Fibroblast of mammary gland (primary cell): ENCODE results near the gene TOMM6.
A peak's percentile ranks its signal among the peaks of the same experiment; 100 is the strongest.
"Not testable (repeated sequence)": the region's sequence is repeated elsewhere in the genome, so short reads cannot be mapped to it uniquely, and the experiment has no call there.

Experiments used
- DNase-seq: peaks from one replicate; pipeline ENCODE4 v3.0.0-alpha.2; 2010; ENCODE audit warnings: low read depth
- H3K4me3 ChIP-seq: 2 replicates; pipeline ENCODE4 v1.5.1; 2011; ENCODE audit warnings: low read depth, mild to moderate bottlenecking, low read length, moderate library complexity; ENCODE audit not compliant: control insufficient read depth
- CTCF ChIP-seq: conservative IDR thresholded peaks from 2 replicates; pipeline ENCODE4 v1.5.1; 2011; ENCODE audit warnings: low read depth, low read length, inconsistent platforms; ENCODE audit not compliant: control insufficient read depth, insufficient read depth

TOMM6 gene

GRCh38 chr6:41791984-41792383, 4.5 kb downstream of the TOMM6 start:
- no peak overlapping the region for H3K4me3 ChIP-seq
- no peak for DNase-seq
- no peak for TF ChIP-seq CTCF

DNA sequence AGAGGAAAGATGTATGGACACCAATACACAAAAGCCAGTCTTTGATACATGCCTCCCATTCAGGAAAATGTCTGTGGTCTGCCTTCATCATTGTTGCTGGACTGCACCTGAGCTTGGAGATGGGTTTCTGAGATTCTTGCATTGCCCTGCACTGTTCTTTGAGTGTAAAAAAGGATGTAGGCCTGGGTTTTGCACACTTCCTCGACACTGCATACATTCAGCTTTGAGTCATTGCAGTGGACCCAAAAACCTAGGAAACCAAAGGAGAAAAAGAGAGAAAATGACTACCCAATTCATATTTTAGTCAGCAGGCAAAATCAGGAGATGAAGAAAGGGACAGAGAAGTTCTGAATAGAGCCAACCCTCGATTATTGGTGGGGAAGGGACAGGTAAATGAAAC, 9.0 kb downstream of the TOMM6 start:
- DNase-seq: no peak
- H3K4me3 ChIP-seq: no peak overlapping the region
- TF ChIP-seq CTCF: no peak

DNA sequence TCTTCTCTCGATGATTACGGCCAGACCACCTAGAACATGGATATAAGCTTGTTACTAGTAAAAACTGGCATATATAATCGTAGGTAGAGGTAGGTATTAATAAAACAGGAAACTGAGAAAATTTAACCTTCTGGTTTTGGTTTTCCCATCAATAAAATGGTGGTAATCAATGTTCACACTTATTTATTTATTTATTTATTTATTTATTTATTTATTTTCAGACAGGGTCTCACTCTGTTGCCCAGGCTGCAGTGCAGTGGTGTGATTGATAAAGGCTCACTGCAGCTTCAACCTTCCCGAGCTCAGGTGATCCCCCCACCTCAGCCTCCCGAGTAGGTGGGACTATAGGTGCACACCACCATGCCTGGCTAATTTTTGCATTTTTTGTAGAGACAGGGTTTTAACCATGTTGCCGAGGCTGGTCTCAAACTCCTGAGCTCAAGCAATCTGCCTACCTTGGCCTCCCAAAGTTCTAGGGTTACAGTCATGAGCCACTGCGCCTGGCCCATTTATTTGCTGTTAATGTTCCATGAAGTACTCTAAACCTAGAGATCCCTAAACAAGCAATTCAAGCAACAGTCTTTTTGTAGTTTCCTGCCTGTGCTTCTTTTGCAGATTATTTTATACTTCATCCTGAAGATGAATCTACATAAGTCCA, 11.5 kb downstream of the TOMM6 start:
- DNase-seq: no peak

DNA sequence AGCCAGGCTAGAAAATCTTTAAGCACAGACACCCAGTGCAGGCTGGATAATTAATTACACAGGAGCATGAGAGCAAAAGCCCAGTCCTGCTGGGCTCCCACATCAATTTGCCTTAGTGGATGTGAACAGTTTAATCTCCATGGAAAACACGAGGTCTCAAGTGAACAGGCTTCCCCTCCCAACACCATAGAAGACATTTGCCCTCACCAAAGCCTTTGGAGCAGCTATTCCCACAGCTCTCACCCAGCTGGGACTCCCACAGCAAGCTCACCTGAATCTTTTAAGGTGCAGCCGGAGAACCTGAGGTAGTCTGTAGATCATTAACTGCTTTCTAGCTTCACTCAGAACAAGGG, 12.0 kb downstream of the TOMM6 start:
- no peak for TF ChIP-seq CTCF
- H3K4me3 ChIP-seq: no peak overlapping the region
- DNase-seq: no peak

More for the DNA sequence above, 11.5 kb downstream of the TOMM6 start:
- H3K4me3 ChIP-seq: no peak overlapping the region
- TF ChIP-seq CTCF: no peak

DNA sequence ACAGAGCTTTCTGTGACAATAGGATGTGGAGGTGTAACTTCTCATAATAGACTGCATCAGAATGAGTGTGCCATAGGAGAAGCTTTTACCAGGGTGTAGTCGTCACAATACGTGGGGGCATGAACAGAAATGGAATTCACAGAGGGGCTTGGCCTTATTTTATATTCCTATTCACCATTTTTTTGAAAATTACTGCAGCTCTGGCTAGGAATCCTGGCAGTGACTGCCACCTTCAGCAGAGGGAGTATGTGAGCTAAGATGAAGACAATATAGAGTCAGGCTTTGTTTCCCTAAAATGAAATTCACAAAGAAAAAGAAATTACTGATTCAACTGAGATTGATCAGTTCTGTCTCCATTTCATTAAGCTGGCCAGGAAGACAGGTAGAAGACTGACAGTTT, 13.9 kb downstream of the TOMM6 start:
- no peak overlapping the region for H3K4me3 ChIP-seq
- TF ChIP-seq CTCF: peak; percentile 61

DNA sequence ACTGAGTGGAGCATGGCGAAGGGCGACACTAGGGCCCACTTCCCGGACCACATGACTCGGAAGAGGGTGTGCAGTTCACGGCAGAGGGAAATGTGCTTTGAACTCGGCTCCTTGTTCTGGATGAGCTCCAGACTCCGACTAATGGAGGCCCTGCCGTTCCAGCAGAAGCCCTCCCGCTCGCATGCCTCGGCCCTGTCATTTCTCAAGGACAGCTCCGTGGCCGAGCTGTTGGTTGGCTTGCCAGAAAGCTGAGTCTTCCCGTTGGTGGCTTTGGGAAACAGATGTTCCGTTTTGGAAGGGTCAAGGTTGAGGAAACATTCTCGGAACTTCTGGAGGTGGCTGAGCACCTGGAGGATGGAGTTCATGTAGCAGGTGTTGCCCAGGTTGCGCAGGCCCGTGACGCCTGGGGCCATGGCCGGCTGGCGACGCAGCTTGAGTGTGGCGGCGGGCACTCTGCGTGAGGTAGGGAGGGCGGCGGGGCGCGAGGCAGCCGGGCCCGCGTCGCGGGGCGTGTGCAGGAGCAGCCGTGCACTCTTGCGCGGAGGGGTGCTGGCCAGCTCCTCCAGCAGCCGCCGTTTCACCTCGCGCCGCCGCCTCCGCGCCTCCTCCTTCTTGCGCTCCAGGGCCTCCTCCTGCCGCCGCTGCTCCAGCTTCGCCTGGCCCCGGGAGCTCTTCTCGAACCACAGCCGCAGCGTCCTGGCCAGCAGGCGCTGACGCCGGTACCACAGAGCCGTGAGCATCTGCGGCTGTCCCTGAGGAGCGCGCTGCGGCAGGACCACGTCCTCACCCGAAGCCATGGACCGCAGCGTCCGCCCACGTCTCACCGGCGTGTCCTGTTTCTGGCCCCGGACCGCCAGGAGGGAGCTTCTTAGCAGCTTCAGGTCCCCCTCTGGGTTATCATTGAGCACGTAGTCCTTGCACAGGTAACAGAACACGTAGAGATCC, 18.6 kb downstream of the TOMM6 start:
- TF ChIP-seq CTCF: no peak
- H3K4me3 ChIP-seq: no peak overlapping the region
- DNase-seq: no peak

More for the DNA sequence above, 13.9 kb downstream of the TOMM6 start:
- peak; percentile 28 for DNase-seq

DNA sequence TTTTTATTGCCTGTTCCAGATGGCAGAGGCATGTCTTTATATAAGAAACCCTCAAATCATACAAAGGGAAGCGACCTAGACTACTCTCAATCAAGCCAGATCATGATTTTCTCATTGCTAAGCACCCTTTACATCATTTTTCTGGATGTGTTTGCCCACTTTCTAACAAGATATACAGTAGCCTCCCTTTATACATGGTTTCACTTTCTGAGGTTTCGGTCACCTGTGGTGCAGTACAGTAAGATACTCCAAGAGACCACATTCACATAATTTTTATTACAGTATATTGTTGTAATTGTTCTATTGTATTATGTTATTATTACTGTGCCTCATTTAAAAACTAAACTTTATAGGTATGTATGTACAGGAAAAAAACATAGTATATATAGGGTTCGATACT, 23.6 kb downstream of the TOMM6 start:
- no peak for TF ChIP-seq CTCF
- H3K4me3 ChIP-seq: no peak overlapping the region
- DNase-seq: no peak

DNA sequence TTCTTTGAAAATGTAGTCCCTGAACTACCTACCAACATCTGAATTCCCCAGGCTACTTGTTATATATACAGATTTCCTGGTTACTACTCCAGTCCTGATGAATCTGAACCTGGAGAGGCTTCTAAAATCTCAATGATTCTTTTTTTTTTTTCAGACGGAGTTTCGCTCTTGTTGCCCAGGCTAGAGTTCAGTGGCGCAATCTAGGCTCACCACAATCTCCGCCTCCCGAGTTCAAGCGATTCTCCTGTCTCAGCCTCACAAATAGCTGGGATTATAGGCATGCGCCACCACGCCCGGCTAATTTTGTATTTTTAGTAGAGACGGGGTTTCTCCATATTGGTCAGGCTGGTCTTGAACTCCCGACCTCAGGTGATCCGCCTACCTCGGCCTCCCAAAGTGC, 24.5 kb downstream of the TOMM6 start:
- DNase-seq, H3K4me3 ChIP-seq: not testable (repeated sequence)
